GM12864 (cell line): Measurements from ENCODE around the gene NOTCH1.

Experiments used
- DNase-seq: peaks from one replicate; pipeline ENCODE4 v3.0.0-alpha.2; 2011; ENCODE audit warnings: low read depth
- H3K4me3 ChIP-seq: 2 replicates; pipeline ENCODE4 v1.5.1; 2011; ENCODE audit warnings: mild to moderate bottlenecking, low read depth, low read length, control low read depth
- TF ChIP-seq, protein P1 (sequence below): IDR thresholded peaks from 2 replicates; pipeline ENCODE4 v1.5.1; 2011; ENCODE audit warnings: low read depth, mild to moderate bottlenecking, moderate library complexity, low read length, control low read depth, inconsistent platforms; ENCODE audit errors: missing control alignments

NOTCH1 gene

GRCh38 chr9:136501686-136502085 lies 44.2 kb downstream of the NOTCH1 start:
- TF ChIP-seq, protein P1, sequence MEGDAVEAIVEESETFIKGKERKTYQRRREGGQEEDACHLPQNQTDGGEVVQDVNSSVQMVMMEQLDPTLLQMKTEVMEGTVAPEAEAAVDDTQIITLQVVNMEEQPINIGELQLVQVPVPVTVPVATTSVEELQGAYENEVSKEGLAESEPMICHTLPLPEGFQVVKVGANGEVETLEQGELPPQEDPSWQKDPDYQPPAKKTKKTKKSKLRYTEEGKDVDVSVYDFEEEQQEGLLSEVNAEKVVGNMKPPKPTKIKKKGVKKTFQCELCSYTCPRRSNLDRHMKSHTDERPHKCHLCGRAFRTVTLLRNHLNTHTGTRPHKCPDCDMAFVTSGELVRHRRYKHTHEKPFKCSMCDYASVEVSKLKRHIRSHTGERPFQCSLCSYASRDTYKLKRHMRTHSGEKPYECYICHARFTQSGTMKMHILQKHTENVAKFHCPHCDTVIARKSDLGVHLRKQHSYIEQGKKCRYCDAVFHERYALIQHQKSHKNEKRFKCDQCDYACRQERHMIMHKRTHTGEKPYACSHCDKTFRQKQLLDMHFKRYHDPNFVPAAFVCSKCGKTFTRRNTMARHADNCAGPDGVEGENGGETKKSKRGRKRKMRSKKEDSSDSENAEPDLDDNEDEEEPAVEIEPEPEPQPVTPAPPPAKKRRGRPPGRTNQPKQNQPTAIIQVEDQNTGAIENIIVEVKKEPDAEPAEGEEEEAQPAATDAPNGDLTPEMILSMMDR: no peak
- H3K4me3 ChIP-seq: no peak overlapping the region
- DNase-seq: no peak

DNA sequence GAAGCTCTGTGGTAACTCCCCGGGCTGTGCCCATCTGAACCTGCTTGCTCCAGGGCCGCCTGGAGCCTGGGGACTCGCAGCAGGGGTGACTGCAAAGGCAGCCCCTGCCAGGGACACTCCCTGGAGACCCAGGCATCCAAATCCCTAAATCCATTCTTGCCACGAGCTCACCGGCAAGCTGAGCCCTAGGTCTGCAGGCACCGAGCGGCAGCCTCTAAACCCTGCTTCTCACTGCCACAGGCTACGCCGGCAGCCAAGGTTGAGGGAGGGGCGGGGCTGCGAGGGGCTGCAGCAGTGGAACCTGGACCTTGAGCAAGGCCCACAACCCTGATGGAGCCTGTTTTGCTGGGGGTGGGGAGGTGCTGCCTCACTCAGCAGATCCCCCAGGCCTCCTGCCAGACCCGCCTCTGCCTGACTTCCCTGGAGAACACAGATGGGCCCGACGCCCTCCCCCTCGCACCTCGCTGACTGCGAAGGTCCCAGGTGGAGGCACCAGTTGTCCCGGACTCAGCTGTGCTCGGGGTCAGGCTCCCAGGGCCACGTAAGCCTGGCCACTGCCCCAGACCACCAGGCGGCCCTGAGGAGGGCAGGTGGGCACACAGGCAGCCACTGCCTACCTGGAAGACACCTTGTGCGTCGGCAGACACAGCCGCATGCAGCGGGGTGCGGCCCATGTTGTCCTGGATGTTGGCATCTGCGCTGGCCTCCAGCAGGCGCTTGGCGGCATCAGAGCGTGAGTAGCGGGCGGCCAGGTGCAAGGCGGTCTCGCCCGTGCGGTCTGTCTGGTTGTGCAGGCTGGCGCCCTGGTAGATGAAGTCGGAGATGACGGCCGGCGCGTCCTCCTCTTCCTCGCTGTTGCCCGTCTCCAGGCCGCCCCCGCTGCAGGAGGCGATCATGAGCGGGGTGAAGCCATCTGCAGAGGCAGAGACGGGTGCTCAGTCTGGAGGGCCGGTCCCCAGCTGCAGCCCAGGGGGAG lies 45.6 kb downstream of the NOTCH1 start:
- TF ChIP-seq, protein P1: no peak
- H3K4me3 ChIP-seq: no peak overlapping the region
- DNase-seq: no peak

DNA sequence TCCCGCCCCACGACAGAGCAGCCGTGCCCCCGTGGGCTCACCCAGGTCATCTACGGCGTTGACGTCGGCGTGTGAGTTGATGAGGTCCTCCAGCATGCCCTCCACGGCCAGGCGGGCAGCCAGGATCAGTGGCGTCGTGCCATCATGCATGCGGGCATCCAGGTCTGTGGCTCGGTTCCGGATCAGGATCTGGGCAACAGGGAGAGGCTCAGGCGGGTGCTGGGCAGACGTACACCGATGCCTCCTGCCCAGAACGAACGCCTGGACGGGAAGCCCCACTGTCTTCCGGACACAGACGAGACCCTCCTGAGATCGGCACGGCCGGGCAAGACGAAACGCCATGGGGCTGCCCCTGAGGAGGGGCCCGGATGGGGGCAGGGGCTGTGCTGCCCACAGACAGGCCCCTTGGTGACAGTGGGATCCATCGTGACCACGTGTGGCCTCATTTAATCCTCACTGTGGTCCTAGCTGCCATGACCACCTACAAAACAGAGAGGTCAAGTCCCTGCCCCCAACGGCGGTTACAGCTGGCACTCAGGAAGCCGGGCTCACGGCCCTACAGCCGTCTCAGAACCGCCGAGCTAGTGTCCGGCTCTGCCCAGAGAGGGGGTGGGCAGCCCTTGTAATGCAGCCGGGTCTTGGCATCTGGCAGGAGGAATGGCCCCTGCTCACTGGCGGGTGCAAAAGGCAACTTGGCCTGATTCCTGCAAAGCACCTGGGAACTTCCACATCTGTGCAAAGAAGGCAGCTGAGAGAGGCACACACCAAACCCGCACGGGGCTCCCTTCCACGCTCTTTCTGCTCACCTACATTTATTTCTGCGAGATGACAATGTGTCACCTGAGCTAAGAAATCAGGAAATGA lies 46.5 kb downstream of the NOTCH1 start:
- no peak overlapping the region for H3K4me3 ChIP-seq
- DNase-seq: no peak
- TF ChIP-seq, protein P1: no peak

GRCh38 chr9:136497916-136498695 lies 47.7 kb downstream of the NOTCH1 start:
- TF ChIP-seq, protein P1: no peak
- no peak overlapping the region for H3K4me3 ChIP-seq
- no peak for DNase-seq

- DNase-seq: no peak
- TF ChIP-seq, protein P1: no peak
- no peak overlapping the region for H3K4me3 ChIP-seq
Observed at GRCh38 chr9:136496801-136497620, 48.8 kb downstream of the NOTCH1 start.

GRCh38 chr9:136496181-136496580 lies 49.7 kb downstream of the NOTCH1 start:
- no peak for DNase-seq
- no peak overlapping the region for H3K4me3 ChIP-seq
- TF ChIP-seq, protein P1: no peak
